ENCODE results near the gene SLC25A38. TPM values are rescaled to one million over a fixed set of nuclear protein-coding genes. Genes with fewer than 3 reads are reported as not detected.

Gene SLC25A38
- total and polyA plus RNA-seq, 9 of the 15 experiments (the other 6 are each of a cell fraction or from before 2014, with no cell fraction given), result 13.5 to 51.1 (median 30.6) TPM

DNA sequence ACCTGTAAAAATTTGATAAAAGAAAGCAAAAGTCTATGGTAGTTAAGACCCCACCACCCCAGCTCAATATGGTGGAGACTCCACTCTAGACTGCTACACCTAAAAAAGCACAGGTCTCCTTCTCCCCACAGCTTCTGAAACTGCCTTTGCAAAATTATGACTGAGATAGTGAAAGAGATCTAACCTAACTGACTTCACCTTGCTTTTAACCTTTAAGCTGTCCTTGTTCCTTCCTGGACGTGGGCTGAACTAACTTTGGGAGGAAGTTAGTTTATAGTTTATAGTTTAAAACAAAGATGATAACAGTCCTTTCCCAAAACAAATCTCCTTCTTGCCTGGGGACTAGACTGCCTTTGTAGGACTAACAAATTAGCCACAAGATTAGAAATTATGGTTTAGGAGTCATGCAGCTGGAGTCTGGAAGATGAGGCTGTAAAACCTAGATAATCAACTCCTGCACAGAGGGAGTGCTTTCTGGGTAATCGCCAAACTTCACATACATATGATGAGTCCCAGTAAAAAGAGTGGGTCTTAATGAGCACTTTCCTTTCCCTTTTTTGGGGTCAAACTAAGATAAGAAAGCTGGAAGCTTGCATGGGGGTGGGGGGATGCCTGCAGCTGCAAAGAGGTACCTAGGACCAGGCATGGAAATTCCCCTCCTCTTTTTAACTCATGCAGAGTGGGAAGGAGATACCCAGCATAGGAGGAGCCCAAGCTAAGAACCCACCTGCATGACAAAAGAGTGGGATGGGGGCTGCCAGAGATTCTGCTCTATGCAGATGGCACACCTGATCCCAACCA, 36.2 kb upstream of the SLC25A38 start (continued):
- peak; percentile 9; the same call in 1 of the 2 replicates for TF ChIP-seq RAD51 (IDR thresholded peaks at IDR 0.05; ENCODE audit: borderline replicate concordance, low read depth)
- TF ChIP-seq, protein P1, sequence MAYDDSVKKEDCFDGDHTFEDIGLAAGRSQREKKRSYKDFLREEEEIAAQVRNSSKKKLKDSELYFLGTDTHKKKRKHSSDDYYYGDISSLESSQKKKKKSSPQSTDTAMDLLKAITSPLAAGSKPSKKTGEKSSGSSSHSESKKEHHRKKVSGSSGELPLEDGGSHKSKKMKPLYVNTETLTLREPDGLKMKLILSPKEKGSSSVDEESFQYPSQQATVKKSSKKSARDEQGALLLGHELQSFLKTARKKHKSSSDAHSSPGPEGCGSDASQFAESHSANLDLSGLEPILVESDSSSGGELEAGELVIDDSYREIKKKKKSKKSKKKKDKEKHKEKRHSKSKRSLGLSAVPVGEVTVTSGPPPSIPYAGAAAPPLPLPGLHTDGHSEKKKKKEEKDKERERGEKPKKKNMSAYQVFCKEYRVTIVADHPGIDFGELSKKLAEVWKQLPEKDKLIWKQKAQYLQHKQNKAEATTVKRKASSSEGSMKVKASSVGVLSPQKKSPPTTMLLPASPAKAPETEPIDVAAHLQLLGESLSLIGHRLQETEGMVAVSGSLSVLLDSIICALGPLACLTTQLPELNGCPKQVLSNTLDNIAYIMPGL (CRISPR knock-in tag; IDR thresholded peaks at IDR 0.05), result no peak
- TF ChIP-seq, protein P2, sequence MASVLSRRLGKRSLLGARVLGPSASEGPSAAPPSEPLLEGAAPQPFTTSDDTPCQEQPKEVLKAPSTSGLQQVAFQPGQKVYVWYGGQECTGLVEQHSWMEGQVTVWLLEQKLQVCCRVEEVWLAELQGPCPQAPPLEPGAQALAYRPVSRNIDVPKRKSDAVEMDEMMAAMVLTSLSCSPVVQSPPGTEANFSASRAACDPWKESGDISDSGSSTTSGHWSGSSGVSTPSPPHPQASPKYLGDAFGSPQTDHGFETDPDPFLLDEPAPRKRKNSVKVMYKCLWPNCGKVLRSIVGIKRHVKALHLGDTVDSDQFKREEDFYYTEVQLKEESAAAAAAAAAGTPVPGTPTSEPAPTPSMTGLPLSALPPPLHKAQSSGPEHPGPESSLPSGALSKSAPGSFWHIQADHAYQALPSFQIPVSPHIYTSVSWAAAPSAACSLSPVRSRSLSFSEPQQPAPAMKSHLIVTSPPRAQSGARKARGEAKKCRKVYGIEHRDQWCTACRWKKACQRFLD (CRISPR knock-in tag; IDR thresholded peaks at IDR 0.05), result peak; percentile 35; the same call in 1 of the 2 replicates
- TF ChIP-seq ELF4 (CRISPR knock-in tag; IDR thresholded peaks at IDR 0.05), result no peak
- 0 out of 2 replicates have a peak, but pooled peaks have one; percentile 67 for TF ChIP-seq DMBX1 (CRISPR knock-in tag; IDR thresholded peaks at IDR 0.05; ENCODE audit: borderline replicate concordance)
- no peak for TF ChIP-seq ZNF121 (CRISPR knock-in tag; conservative IDR thresholded peaks at IDR 0.05)
- TF ChIP-seq CSDE1 (IDR thresholded peaks at IDR 0.05), result no peak
- TF ChIP-seq ZNF197 (CRISPR knock-in tag; IDR thresholded peaks at IDR 0.05; ENCODE audit: low read depth), result no peak
- peak; percentile 79 for TF ChIP-seq ESRRA (IDR thresholded peaks at IDR 0.05; ENCODE audit: borderline replicate concordance, low read depth)
- TF ChIP-seq ZNF239 (CRISPR knock-in tag; IDR thresholded peaks at IDR 0.05), result no peak
- no peak for TF ChIP-seq TEAD2 (tag; IDR thresholded peaks at IDR 0.05)
- TF ChIP-seq, protein P3, sequence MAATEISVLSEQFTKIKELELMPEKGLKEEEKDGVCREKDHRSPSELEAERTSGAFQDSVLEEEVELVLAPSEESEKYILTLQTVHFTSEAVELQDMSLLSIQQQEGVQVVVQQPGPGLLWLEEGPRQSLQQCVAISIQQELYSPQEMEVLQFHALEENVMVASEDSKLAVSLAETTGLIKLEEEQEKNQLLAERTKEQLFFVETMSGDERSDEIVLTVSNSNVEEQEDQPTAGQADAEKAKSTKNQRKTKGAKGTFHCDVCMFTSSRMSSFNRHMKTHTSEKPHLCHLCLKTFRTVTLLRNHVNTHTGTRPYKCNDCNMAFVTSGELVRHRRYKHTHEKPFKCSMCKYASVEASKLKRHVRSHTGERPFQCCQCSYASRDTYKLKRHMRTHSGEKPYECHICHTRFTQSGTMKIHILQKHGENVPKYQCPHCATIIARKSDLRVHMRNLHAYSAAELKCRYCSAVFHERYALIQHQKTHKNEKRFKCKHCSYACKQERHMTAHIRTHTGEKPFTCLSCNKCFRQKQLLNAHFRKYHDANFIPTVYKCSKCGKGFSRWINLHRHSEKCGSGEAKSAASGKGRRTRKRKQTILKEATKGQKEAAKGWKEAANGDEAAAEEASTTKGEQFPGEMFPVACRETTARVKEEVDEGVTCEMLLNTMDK (IDR thresholded peaks at IDR 0.05; ENCODE audit: borderline replicate concordance, insufficient read depth, low read depth, low read length, poor library complexity, severe bottlenecking), result no peak
- TF ChIP-seq SUPT5H (IDR thresholded peaks at IDR 0.05), result no peak
- TF ChIP-seq CEBPG (CRISPR knock-in tag; IDR thresholded peaks at IDR 0.05), result no peak
- TF ChIP-seq CEBPG (tag; conservative IDR thresholded peaks at IDR 0.05 in 1 of 2, IDR thresholded peaks at IDR 0.05 in 1 of 2), result no peak
- no peak for TF ChIP-seq HCFC1 (IDR thresholded peaks at IDR 0.05; ENCODE audit: low read depth, low read length)
- peak; percentile 72 for TF ChIP-seq NFIC (IDR thresholded peaks at IDR 0.05)
- TF ChIP-seq TBL1XR1 (IDR thresholded peaks at IDR 0.05; ENCODE audit: low read length in 2 of 2), result 0 out of 4 replicates have a peak, but pooled peaks of 1 of the 2 experiments have one; percentile 28
- no peak for TF ChIP-seq MAFK (IDR thresholded peaks at IDR 0.05; ENCODE audit: low read length)
- TF ChIP-seq RBM22 (IDR thresholded peaks at IDR 0.05; ENCODE audit: low read depth, low read length, poor library complexity, severe bottlenecking), result no peak
- no peak for TF ChIP-seq SMC3 (conservative IDR thresholded peaks at IDR 0.05; ENCODE audit: insufficient read depth, low read depth, low read length)
- no peak for TF ChIP-seq ZC3H11A (IDR thresholded peaks at IDR 0.05; ENCODE audit: low read depth, low read length)

Measured in K562 (cell line).